MM.1S (cell line): Measurements from ENCODE around the gene SCRN3.

Source experiments
- CTCF ChIP-seq: fragments of 300-600 bp; sonication (generic); IDR thresholded peaks from 2 replicates; pipeline ENCODE4 v1.5.1; 2016; ENCODE audit warnings: antibody characterized with exemption, low read length, mixed read lengths
- EZH2 ChIP-seq: fragments of 300-600 bp; sonication (generic); optimal IDR thresholded peaks from 2 replicates; pipeline ENCODE3; 2017; ENCODE audit warnings: low read depth, mild to moderate bottlenecking, antibody characterized with exemption, low read length, mixed read lengths

GRCh38 chr2:174350593-174351181 is 44.8 kb upstream of the SCRN3 start:
- no peak for TF ChIP-seq CTCF
- no peak for TF ChIP-seq EZH2
